GM23338 (cell line): ENCODE data around the gene FAHD1.

ENCODE experiments used
- CTCF ChIP-seq, 2 experiments: fragments of 200-600 bp in 1 of 2; sonication (generic) in 1 of 2; conservative IDR thresholded peaks; 2 replicates each; pipeline versions ENCODE4 v1.5.1 to v1.6.1; 2016 to 2017; ENCODE audit warnings: antibody characterized with exemption in 2 of 2, low read depth in 2 of 2, mild to moderate bottlenecking in 2 of 2, moderate library complexity in 1 of 2
- JUNB ChIP-seq: IDR thresholded peaks from one replicate; pipeline ENCODE4 v1.6.1; 2016; ENCODE audit warnings: antibody characterized with exemption; ENCODE audit not compliant: unreplicated experiment
- POLR2AphosphoS5 ChIP-seq: IDR thresholded peaks from 2 replicates; pipeline ENCODE4 v1.6.1; 2016; ENCODE audit warnings: antibody characterized with exemption, low read depth
- REST ChIP-seq: IDR thresholded peaks from one replicate; pipeline ENCODE4 v1.6.1; 2018; ENCODE audit warnings: antibody characterized with exemption; ENCODE audit not compliant: unreplicated experiment

- TF ChIP-seq POLR2AphosphoS5 (no peak), REST (no peak), CTCF (conservative IDR thresholded peaks at IDR 0.05; ENCODE audit: low read depth in 2 of 2) (no peak), JUNB (no peak)
These were observed 43.5 kb downstream of the FAHD1 start for GRCh38 chr16:1870365-1871082.
